Suprapubic skin (tissue), 4 donors: Measurements from ENCODE around the gene R3HDM4. TPM values are rescaled to one million over a fixed set of nuclear protein-coding genes. Genes with fewer than 3 reads are reported as not detected.

ENCODE experiments used
- DNase-seq, 2 donors: peaks; one replicate each; pipeline ENCODE4 v3.0.0-alpha.2; 2019; ENCODE audit warnings: low spot score in 2 of 2
- H3K27ac ChIP-seq: fragments of 200-600 bp; sonication (generic); one replicate; pipeline ENCODE4 v1.5.1; 2019
- H3K27me3 ChIP-seq: fragments of 200-600 bp; sonication (generic); one replicate; pipeline ENCODE4 v1.5.1; 2019
- H3K36me3 ChIP-seq: fragments of 200-600 bp; sonication (generic); one replicate; pipeline ENCODE4 v1.5.1; 2019
- H3K4me1 ChIP-seq: fragments of 200-600 bp; sonication (generic); one replicate; pipeline ENCODE4 v1.5.1; 2019
- H3K4me3 ChIP-seq: fragments of 200-600 bp; sonication (generic); one replicate; pipeline ENCODE4 v1.5.1; 2019; ENCODE audit warnings: mild to moderate bottlenecking
- H3K9me3 ChIP-seq: fragments of 200-600 bp; sonication (generic); one replicate; pipeline ENCODE4 v1.5.1; 2019
- EP300 ChIP-seq: sonication (generic); formaldehyde crosslinking; IDR thresholded peaks from one replicate; pipeline ENCODE4 v1.6.1; 2017; ENCODE audit warnings: antibody characterized with exemption
- POLR2A ChIP-seq, 2 donors: fragments of 450-650 bp; IDR thresholded peaks; one replicate each; pipeline ENCODE4 v1.6.1; 2017; ENCODE audit warnings: antibody characterized with exemption in 2 of 2, mild to moderate bottlenecking in 2 of 2, moderate library complexity in 2 of 2
- POLR2AphosphoS5 ChIP-seq, 3 donors: sonication (generic); formaldehyde crosslinking; IDR thresholded peaks; one replicate each; pipeline ENCODE4 v1.6.1; 2017; ENCODE audit warnings: antibody characterized with exemption in 3 of 3
- WGBS: methylation state at CpG from one replicate; pipeline ENCODE4 v1.1.5; 2018; 5-methylcytosine and 5-hydroxymethylcytosine counted together
- total RNA-seq, 4 donors: library from RNA; depleted of rRNA; stranded (reverse); fragments of >200 nt; gene quantifications; one replicate each; pipeline ENCODE4 v1.1.0, GENCODE V29; 2016
- TF ChIP-seq, protein P1 (sequence below), 2 donors: fragments of 200-600 bp in 1 of 2; fragments of 450-650 bp in 1 of 2; sonication (generic) in 1 of 2; IDR thresholded peaks; one replicate each; pipeline ENCODE4 v1.5.1; 2016 to 2019; ENCODE audit warnings: antibody characterized with exemption in 2 of 2, mild to moderate bottlenecking in 1 of 2, moderate library complexity in 1 of 2

R3HDM4 gene
- total RNA-seq, 4 donors from 2014 or later: 41.3 to 58.3 (median 51.2) TPM

DNA sequence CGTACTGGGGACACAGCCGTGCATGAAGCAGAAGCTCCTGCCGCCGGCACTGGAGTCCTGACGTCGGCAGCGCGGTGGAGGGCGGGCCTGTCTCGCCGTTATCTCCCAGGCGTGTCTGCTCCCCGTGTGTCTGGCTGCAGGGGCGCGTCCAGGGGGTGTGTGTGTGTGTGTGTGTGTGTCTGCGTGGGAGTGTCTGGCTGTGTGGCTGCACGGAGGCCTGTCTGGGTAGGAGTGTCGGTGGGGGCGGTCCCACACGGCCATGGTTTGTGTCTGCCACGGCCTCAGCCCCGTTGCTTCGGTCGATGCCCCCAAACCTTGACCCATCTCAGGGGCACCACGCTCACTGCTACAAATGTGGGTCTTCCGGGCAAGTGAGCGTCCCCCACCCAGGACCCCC is 31.1 kb upstream of the R3HDM4 start:
- H3K27ac ChIP-seq: no peak overlapping the region
- H3K9me3 ChIP-seq: no peaks in the 10 kb centered on the region
- H3K4me1 ChIP-seq: peaks cover 45% of the 10 kb centered on the region
- H3K27me3 ChIP-seq: no peaks in the 10 kb centered on the region
- no peak for DNase-seq
- 47% methylated on average over 3 of the region's 27 CpGs for WGBS
- H3K36me3 ChIP-seq: no peaks in the 10 kb centered on the region
- H3K4me3 ChIP-seq: no peak overlapping the region
- TF ChIP-seq POLR2AphosphoS5 (IDR thresholded peaks at IDR 0.05) (no peak), EP300 (no peak), POLR2A (IDR thresholded peaks at IDR 0.05) (no peak)
- TF ChIP-seq, protein P1, sequence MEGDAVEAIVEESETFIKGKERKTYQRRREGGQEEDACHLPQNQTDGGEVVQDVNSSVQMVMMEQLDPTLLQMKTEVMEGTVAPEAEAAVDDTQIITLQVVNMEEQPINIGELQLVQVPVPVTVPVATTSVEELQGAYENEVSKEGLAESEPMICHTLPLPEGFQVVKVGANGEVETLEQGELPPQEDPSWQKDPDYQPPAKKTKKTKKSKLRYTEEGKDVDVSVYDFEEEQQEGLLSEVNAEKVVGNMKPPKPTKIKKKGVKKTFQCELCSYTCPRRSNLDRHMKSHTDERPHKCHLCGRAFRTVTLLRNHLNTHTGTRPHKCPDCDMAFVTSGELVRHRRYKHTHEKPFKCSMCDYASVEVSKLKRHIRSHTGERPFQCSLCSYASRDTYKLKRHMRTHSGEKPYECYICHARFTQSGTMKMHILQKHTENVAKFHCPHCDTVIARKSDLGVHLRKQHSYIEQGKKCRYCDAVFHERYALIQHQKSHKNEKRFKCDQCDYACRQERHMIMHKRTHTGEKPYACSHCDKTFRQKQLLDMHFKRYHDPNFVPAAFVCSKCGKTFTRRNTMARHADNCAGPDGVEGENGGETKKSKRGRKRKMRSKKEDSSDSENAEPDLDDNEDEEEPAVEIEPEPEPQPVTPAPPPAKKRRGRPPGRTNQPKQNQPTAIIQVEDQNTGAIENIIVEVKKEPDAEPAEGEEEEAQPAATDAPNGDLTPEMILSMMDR (IDR thresholded peaks at IDR 0.05): no peak

DNA sequence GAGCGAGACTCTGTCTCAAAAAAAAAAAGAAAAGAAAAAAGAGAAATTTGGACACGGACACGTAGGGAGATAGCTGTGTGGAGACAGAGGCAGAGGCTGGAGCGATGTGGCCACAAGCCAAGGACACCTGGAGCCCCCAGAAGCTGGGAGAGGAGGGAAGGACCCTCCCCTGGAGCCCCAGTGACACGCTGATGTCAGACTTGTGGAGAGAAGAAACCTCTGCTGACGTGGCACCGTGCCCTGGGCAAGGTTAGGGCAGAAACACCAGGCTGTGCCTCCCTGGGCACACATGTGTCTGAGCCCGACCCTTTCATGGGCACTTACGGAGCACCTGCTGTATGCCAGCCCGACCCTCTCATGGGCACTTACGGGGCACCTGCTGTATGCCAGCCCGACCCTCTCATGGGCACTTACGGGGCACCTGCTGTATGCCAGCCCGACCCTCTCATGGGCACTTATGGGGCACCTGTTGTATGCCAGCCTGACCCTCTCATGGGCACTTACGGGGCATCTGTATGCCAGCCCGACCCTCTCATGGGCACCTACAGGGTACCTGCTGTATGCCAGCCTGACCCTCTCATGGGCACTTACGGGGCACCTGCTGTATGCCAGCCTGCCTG is 30.6 kb upstream of the R3HDM4 start:
- DNase-seq: no peak
- no peaks in the 10 kb centered on the region for H3K36me3 ChIP-seq
- 90% methylated on average over 9 of the region's 17 CpGs for WGBS
- no peak overlapping the region for H3K27ac ChIP-seq
- H3K4me3 ChIP-seq: no peak overlapping the region
- TF ChIP-seq POLR2A (IDR thresholded peaks at IDR 0.05): no peak
- no peak for TF ChIP-seq EP300
- TF ChIP-seq, protein P1 (IDR thresholded peaks at IDR 0.05): no peak
- H3K4me1 ChIP-seq: peaks cover 45% of the 10 kb centered on the region
- H3K27me3 ChIP-seq: no peaks in the 10 kb centered on the region
- no peaks in the 10 kb centered on the region for H3K9me3 ChIP-seq

DNA sequence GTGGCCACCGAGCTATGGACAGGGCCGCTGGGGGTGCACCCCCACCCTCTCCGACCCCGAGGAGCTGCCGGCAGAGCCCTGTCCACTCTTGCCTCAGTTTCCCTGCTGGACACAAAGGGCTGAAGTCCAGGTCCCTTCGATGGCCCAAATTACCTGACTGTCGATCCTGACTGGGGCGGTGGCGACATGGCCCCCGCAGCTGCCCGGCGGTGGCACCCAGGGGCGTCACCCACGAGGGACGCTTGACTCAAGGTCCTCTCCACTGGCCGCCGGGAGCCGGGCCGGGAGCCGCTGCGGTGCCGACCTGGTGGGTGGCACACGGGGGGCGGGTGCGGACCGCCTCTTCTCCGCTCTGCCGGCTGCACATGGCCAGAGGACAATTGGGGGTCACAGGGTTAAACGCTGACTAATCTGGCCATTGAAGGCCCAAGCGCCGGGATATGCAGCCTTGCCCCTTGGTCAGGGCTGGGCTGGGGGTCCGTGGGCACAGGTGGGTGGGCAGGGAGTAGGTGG is 29.2 kb upstream of the R3HDM4 start:
- Histone ChIP-seq H3K27ac (no peak overlapping the region), H3K36me3 (no peaks in the 10 kb centered on the region), H3K27me3 (no peaks in the 10 kb centered on the region), H3K9me3 (no peaks in the 10 kb centered on the region), H3K4me1 (peaks cover 45% of the 10 kb centered on the region), H3K4me3 (no peak overlapping the region)
- 98% methylated on average over 11 of the region's 32 CpGs for WGBS
- DNase-seq: no peak
- TF ChIP-seq, protein P1 (IDR thresholded peaks at IDR 0.05): no peak
- TF ChIP-seq EP300 (no peak), POLR2AphosphoS5 (IDR thresholded peaks at IDR 0.05) (no peak), POLR2A (IDR thresholded peaks at IDR 0.05) (no peak)

DNA sequence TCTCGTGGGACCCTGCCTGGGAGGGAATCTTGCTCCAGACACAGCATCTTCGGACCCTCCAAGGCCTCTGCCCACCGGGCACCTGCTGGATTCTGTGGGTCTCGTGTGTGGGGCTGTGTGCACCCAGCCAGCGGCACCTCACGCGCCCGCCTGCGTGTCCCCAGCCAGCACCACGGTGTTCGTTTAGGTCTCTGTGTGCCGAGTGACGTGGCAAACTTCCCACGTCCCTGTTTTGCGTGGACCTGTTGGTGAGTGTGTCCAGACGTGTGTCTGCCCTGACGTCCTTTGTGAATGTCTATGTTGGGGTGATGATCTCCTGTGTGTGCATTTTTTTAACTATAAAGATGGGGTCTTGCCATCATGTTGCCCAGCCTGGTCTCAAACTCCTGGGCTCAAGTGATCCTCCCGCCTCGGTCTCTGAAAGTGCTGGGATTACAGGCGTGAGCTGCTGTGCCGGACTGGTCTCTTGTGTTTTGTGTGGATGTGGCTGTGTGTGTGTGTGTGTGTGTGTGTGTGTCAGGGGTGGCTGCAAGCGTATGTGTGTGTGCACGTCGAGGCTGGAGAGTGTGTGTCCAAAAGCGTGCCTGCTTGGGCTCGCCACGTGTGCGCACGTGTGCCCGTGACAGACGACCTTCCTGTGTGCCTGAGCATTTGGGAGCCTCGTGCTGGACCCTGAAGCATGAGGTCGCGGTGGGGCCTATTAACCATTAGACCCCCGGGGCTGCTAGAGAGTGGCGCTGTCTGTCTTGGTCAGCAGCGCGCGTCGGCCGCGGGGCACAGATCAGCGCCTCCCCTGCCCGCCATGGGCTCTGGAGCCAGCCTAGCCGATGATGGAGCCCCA is 28.5 kb upstream of the R3HDM4 start:
- H3K9me3 ChIP-seq: no peaks in the 10 kb centered on the region
- TF ChIP-seq POLR2AphosphoS5 (IDR thresholded peaks at IDR 0.05) (no peak), EP300 (no peak), POLR2A (IDR thresholded peaks at IDR 0.05) (no peak)
- TF ChIP-seq, protein P1 (IDR thresholded peaks at IDR 0.05): no peak
- peak overlapping the region; percentile 78 for H3K27ac ChIP-seq
- no peaks in the 10 kb centered on the region for H3K27me3 ChIP-seq
- DNase-seq: no peak
- H3K4me1 ChIP-seq: peaks cover 45% of the 10 kb centered on the region
- peak overlapping the region; percentile 38 for H3K4me3 ChIP-seq
- WGBS: 61% methylated on average over 32 of the region's 45 CpGs
- H3K36me3 ChIP-seq: no peaks in the 10 kb centered on the region
